ENCODE data around the gene ACVR1B.

DNA sequence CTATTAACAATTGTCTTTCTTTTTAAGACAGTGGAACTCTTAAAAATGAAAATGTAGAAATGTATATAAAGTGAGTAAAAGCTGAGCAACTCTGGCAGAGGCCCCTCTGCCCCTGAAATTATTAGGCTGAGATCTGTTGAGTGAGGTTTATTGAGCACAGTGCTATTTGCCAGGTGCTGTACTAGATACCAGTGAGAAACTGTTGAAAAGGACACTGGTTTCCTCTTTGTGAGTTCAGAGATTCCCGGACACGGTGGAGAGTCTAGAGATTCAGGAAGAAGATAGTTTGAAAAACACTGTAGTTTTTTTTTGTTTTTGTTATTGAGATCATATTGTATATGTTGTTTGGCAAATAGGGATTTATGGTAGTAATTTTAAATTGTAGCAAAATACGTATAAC, 11.2 kb downstream of the ACVR1B start:
- TF ChIP-seq, protein P1, sequence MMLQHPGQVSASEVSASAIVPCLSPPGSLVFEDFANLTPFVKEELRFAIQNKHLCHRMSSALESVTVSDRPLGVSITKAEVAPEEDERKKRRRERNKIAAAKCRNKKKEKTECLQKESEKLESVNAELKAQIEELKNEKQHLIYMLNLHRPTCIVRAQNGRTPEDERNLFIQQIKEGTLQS (IDR thresholded peaks at IDR 0.05) = no peak
- TF ChIP-seq, protein P2, sequence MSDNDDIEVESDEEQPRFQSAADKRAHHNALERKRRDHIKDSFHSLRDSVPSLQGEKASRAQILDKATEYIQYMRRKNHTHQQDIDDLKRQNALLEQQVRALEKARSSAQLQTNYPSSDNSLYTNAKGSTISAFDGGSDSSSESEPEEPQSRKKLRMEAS (IDR thresholded peaks at IDR 0.05) = no peak
- TF ChIP-seq, protein P3, sequence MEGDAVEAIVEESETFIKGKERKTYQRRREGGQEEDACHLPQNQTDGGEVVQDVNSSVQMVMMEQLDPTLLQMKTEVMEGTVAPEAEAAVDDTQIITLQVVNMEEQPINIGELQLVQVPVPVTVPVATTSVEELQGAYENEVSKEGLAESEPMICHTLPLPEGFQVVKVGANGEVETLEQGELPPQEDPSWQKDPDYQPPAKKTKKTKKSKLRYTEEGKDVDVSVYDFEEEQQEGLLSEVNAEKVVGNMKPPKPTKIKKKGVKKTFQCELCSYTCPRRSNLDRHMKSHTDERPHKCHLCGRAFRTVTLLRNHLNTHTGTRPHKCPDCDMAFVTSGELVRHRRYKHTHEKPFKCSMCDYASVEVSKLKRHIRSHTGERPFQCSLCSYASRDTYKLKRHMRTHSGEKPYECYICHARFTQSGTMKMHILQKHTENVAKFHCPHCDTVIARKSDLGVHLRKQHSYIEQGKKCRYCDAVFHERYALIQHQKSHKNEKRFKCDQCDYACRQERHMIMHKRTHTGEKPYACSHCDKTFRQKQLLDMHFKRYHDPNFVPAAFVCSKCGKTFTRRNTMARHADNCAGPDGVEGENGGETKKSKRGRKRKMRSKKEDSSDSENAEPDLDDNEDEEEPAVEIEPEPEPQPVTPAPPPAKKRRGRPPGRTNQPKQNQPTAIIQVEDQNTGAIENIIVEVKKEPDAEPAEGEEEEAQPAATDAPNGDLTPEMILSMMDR (IDR thresholded peaks at IDR 0.05; ENCODE audit: low read depth, low read length, missing input control) = no peak
- TF ChIP-seq TAF1 (conservative IDR thresholded peaks at IDR 0.05) (no peak), YY1 (IDR thresholded peaks at IDR 0.05) (no peak), JUND (IDR thresholded peaks at IDR 0.05) (no peak), SP1 (IDR thresholded peaks at IDR 0.05) (no peak), RAD21 (IDR thresholded peaks at IDR 0.05) (no peak), HNF4G (IDR thresholded peaks at IDR 0.05) (no peak), FOXA1 (IDR thresholded peaks at IDR 0.05) (no peak), NR2F2 (IDR thresholded peaks at IDR 0.05) (no peak), GABPA (IDR thresholded peaks at IDR 0.05 in 1 of 2, conservative IDR thresholded peaks at IDR 0.05 in 1 of 2) (no peak)
- TF ChIP-seq, protein P4, sequence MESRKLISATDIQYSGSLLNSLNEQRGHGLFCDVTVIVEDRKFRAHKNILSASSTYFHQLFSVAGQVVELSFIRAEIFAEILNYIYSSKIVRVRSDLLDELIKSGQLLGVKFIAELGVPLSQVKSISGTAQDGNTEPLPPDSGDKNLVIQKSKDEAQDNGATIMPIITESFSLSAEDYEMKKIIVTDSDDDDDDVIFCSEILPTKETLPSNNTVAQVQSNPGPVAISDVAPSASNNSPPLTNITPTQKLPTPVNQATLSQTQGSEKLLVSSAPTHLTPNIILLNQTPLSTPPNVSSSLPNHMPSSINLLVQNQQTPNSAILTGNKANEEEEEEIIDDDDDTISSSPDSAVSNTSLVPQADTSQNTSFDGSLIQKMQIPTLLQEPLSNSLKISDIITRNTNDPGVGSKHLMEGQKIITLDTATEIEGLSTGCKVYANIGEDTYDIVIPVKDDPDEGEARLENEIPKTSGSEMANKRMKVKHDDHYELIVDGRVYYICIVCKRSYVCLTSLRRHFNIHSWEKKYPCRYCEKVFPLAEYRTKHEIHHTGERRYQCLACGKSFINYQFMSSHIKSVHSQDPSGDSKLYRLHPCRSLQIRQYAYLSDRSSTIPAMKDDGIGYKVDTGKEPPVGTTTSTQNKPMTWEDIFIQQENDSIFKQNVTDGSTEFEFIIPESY (IDR thresholded peaks at IDR 0.05) = no peak
- TF ChIP-seq, protein P5, sequence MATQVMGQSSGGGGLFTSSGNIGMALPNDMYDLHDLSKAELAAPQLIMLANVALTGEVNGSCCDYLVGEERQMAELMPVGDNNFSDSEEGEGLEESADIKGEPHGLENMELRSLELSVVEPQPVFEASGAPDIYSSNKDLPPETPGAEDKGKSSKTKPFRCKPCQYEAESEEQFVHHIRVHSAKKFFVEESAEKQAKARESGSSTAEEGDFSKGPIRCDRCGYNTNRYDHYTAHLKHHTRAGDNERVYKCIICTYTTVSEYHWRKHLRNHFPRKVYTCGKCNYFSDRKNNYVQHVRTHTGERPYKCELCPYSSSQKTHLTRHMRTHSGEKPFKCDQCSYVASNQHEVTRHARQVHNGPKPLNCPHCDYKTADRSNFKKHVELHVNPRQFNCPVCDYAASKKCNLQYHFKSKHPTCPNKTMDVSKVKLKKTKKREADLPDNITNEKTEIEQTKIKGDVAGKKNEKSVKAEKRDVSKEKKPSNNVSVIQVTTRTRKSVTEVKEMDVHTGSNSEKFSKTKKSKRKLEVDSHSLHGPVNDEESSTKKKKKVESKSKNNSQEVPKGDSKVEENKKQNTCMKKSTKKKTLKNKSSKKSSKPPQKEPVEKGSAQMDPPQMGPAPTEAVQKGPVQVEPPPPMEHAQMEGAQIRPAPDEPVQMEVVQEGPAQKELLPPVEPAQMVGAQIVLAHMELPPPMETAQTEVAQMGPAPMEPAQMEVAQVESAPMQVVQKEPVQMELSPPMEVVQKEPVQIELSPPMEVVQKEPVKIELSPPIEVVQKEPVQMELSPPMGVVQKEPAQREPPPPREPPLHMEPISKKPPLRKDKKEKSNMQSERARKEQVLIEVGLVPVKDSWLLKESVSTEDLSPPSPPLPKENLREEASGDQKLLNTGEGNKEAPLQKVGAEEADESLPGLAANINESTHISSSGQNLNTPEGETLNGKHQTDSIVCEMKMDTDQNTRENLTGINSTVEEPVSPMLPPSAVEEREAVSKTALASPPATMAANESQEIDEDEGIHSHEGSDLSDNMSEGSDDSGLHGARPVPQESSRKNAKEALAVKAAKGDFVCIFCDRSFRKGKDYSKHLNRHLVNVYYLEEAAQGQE (IDR thresholded peaks at IDR 0.05) = no peak

All from liver (tissue), 3 donors.